Fibroblast of skin of back (primary cell): Measurements from ENCODE around the gene CDH13. TPM values are rescaled to one million over a fixed set of nuclear protein-coding genes. Genes with fewer than 3 reads are reported as not detected.

Experiments used
- DNase-seq: peaks from one replicate; pipeline ENCODE4 v3.0.0-alpha.2; 2013
- polyA plus RNA-seq, 2 experiments: library from polyadenylated mRNA; unstranded; fragments of 120-200 nt; gene quantifications; one replicate each; pipeline ENCODE4 v1.2.1, GENCODE V29; 2013; ENCODE audit not compliant: insufficient read length in 2 of 2

The CDH13 gene
- polyA plus RNA-seq (2013, experiment 1 of 2; ENCODE audit: insufficient read length) = 215 TPM
- polyA plus RNA-seq (2013, experiment 2 of 2; ENCODE audit: insufficient read length) = 278 TPM

GRCh38 chr16:82626791-82627261, at the start of gene CDH13:
Gene CDH13, plus strand, starts transcription at chr16:82626969.
- peak; percentile 80 for DNase-seq

- DNase-seq = peak; percentile 2
Observed at GRCh38 chr16:82580298-82580890, 46.4 kb upstream of the CDH13 start.

GRCh38 chr16:82582975-82583374, 43.8 kb upstream of the CDH13 start:
- DNase-seq = peak; percentile 8

- DNase-seq = peak; percentile 40
Observed at GRCh38 chr16:82583422-82583821, 43.3 kb upstream of the CDH13 start.

GRCh38 chr16:82584553-82585152, 42.1 kb upstream of the CDH13 start:
- DNase-seq = peak; percentile 3

GRCh38 chr16:82585675-82586074, 41.1 kb upstream of the CDH13 start:
- DNase-seq = peak; percentile 91

GRCh38 chr16:82586130-82586529, 40.6 kb upstream of the CDH13 start:
- DNase-seq = no peak

GRCh38 chr16:82587289-82587688, 39.5 kb upstream of the CDH13 start:
- no peak for DNase-seq

GRCh38 chr16:82589407-82589806, 37.4 kb upstream of the CDH13 start:
- no peak for DNase-seq

GRCh38 chr16:82594114-82594513, 32.7 kb upstream of the CDH13 start:
- DNase-seq = no peak

- no peak for DNase-seq
Observed at GRCh38 chr16:82598771-82599170, 28.0 kb upstream of the CDH13 start.

GRCh38 chr16:82601989-82602640, 24.7 kb upstream of the CDH13 start:
- no peak for DNase-seq

GRCh38 chr16:82603784-82604411, 22.9 kb upstream of the CDH13 start:
- DNase-seq = peak; percentile 65

- no peak for DNase-seq
Observed at GRCh38 chr16:82605076-82605475, 21.7 kb upstream of the CDH13 start.

- DNase-seq = no peak
Observed at GRCh38 chr16:82605863-82606620, 20.7 kb upstream of the CDH13 start.

- DNase-seq = peak; percentile 10
Observed at GRCh38 chr16:82609140-82609539, 17.6 kb upstream of the CDH13 start.

- DNase-seq = no peak
Observed at GRCh38 chr16:82612263-82612662, 14.5 kb upstream of the CDH13 start.

GRCh38 chr16:82616356-82616755, 10.4 kb upstream of the CDH13 start:
- DNase-seq = no peak

GRCh38 chr16:82621781-82622180, 5.0 kb upstream of the CDH13 start:
- no peak for DNase-seq

GRCh38 chr16:82623241-82623640, 3.5 kb upstream of the CDH13 start:
- no peak for DNase-seq

- no peak for DNase-seq
Observed at GRCh38 chr16:82625066-82625968, 1.5 kb upstream of the CDH13 start.

GRCh38 chr16:82628088-82628423, 1.3 kb downstream of the CDH13 start:
- DNase-seq = peak; percentile 59
